ENCODE data around the gene MISP3.

MISP3 gene

DNA sequence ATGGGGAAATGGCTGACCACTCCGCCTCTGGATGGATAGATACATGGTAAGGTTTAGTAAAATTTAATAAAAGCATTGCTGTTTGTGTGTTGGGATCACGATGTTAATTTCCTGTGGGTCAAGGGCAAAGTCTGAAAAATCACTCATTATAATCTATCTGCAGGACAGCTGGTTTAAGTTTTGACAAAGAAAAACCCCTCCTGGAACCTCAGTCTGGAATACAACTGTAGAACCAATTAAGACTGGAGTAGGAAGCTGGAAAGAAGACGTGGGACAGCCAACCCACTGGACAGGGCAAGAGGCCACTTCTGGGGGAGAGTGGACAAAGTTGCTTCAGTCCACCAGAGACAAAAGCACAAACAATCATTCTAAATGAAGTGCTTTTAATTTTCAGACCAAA, 46.6 kb downstream of the MISP3 start:
- no peak for DNase-seq (ENCODE audit: low read depth in 1 of 2, low spot score in 1 of 2)

DNA sequence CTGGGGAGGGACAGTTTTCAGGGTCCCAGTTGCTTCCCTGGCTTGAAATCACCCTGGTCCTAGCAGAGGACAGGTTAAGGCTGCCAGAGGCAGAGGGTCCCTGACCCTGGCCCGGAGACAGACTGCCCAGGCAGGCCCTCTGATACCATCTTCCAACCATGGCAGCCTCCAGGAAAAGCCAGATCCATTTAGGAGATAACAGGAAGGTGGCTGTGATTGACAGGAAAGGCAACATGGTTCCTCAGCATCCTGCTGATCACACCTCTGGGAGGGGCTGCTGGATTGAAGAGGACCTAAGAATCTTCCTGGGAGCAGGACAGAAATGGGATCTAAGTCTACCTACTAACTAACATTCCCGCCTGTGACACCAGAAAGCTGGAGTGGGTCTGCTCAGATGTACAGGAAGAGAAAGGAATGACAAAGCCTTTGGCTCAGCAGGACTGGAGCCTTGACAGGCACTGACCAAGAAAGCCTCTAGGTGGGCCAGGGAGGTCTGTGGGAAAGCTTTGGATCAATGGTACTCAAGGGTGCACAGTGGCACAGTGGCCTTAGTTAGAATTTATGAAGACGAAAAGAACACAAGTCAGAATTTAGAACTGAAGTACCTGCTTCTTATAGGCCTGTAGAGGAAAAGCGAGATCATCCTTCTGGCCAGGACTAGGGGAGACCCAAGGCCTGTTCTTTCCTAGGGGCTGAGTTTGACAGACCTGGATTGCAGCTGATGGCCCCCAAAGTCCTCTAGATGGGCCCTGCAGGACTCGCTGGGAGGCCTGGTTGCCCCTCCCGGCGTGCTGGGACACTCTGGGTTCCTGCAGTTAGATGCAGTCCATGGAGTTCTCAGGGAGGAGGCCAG, 47.3 kb downstream of the MISP3 start:
- no peak for DNase-seq (ENCODE audit: low read depth in 1 of 2, low spot score in 1 of 2)

DNA sequence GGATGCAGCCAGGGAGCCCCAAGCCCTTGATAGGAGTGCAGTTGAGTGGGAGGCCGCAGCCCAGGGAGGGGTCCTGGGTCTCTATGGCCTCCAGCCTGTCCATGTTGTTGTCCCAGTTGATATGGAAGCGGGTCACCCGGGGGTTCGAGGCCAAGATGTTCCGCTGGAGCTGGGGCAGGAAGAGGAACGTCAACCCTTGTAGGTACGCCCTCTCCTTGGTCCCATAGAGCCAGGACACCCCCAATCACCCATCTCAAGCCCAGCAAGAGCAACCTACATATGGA, 47.9 kb downstream of the MISP3 start:
- DNase-seq (ENCODE audit: low read depth in 1 of 2, low spot score in 1 of 2) = no peak

DNA sequence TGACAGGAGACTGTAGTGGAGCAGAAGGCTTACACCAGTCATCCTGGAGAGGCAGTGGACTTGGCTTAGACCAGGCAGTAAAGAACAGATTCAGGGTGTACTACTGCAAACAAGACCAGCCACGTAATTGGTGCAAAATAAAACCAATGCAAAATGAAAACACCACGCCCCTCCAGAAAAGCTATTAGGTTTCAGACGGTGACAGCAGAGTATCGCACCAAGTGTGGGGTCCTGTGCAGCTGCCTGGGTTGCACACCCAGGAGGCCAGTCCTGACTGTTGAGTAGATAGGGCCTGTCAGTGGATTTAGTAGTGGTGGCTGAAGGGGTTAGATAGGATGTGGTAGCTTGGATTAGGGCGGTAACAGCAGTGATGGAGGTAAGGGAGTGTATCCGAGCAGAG, 50.3 kb downstream of the MISP3 start:
- no peak for DNase-seq (ENCODE audit: low read depth in 1 of 2, low spot score in 1 of 2)

All from activated CD4-positive, alpha-beta T cell treated with anti-CD3 and anti-CD28 coated beads, Interleukin-2, amount 50 U/mL, for 24 hours (primary cell).